AG04450 (cell line): ENCODE results near the gene KDM4F. TPM values are rescaled to one million over a fixed set of nuclear protein-coding genes. Genes with fewer than 3 reads are reported as not detected.

ENCODE experiments used
- CTCF ChIA-PET: fragments of 300-600, 350-600 bp; formaldehyde crosslinking; extraction: SDS; loops from one replicate; lab custom pipeline; 2022; ENCODE audit warnings: antibody characterized with exemption, inconsistent platforms; lab: Charles Lee
- POLR2A ChIA-PET: fragments of 350-600 bp; formaldehyde crosslinking; extraction: SDS; loops from one replicate; lab custom pipeline; 2021; ENCODE audit warnings: antibody characterized with exemption, inconsistent platforms; lab: Yijun Ruan, JAX
- DNase-seq: peaks from one replicate; pipeline ENCODE4 v3.0.0-alpha.2; 2011; ENCODE audit warnings: low read depth, low spot score
- H3K27ac ChIP-seq: one replicate; pipeline ENCODE4 v1.5.1; 2012; ENCODE audit warnings: low read depth, low read length, control low read depth
- H3K27me3 ChIP-seq: one replicate; pipeline ENCODE4 v1.6.0; 2012; ENCODE audit warnings: low read length; ENCODE audit not compliant: control insufficient read depth, insufficient read depth
- H3K4me3 ChIP-seq: 2 replicates; pipeline ENCODE4 v1.5.1; 2011; ENCODE audit warnings: mild to moderate bottlenecking, low read depth, low read length, control low read depth
- H3K9me3 ChIP-seq: 2 replicates; pipeline ENCODE4 v1.5.1; 2012; ENCODE audit warnings: low read length; ENCODE audit not compliant: control insufficient read depth, insufficient read depth
- CTCF ChIP-seq: IDR thresholded peaks from 2 replicates; pipeline ENCODE4 v1.5.1; 2011; ENCODE audit warnings: low read depth, low read length, control low read depth, inconsistent platforms
- polyA plus RNA-seq: library from polyadenylated mRNA; depleted of rRNA; stranded (reverse); fragments of >200 nt; gene quantifications from 2 replicates; pipeline ENCODE4 v1.2.3, GENCODE V29; 2011

The KDM4F gene
- polyA plus RNA-seq, 1 experiment: not detected

GRCh38 chr11:95074792-95075563, 25.8 kb downstream of the KDM4F start:
- no peak overlapping the region for H3K4me3 ChIP-seq
- no peak for DNase-seq
- ChIA-PET CTCF (interaction anchor here (1.4 kb wide), 3 partner anchors 15 to 77 kb away, joined by 3 to 9 read pairs (median 3); partner anchors contain the start of gene ENDOD1), POLR2A (interaction anchor here (1.1 kb wide), 1 partner anchor 15 kb away, joined by 4 read pairs; the partner anchor contains the start of gene ENDOD1)
- H3K27me3 ChIP-seq: no peaks in the 10 kb centered on the region
- no peak for TF ChIP-seq CTCF
- H3K27ac ChIP-seq: no peak overlapping the region
- no peaks in the 10 kb centered on the region for H3K9me3 ChIP-seq

- no peak for DNase-seq
- ChIA-PET CTCF (interaction anchor here (1.1 to 1.4 kb wide), 4 partner anchors 9 to 629 kb away, joined by 3 to 9 read pairs (median 4); partner anchors contain the start of gene ENDOD1), POLR2A (interaction anchor here (0.7 to 1.1 kb wide), 3 partner anchors 9 to 72 kb away, joined by 3 to 6 read pairs (median 4); partner anchors contain the start of genes ENDOD1 and SRSF8)
- Histone ChIP-seq H3K27ac (no peak overlapping the region), H3K27me3 (no peaks in the 10 kb centered on the region), H3K4me3 (no peak overlapping the region), H3K9me3 (no peaks in the 10 kb centered on the region)
- TF ChIP-seq CTCF: no peak
These were observed 27.2 kb downstream of the KDM4F start for GRCh38 chr11:95076416-95076815.

GRCh38 chr11:95076981-95077380, 27.8 kb downstream of the KDM4F start:
- DNase-seq: no peak
- Histone ChIP-seq H3K27ac (no peak overlapping the region), H3K27me3 (no peaks in the 10 kb centered on the region), H3K9me3 (no peaks in the 10 kb centered on the region), H3K4me3 (no peak overlapping the region)
- CTCF ChIA-PET: no interaction called here
- POLR2A ChIA-PET: no interaction called here
- TF ChIP-seq CTCF: no peak

GRCh38 chr11:95078526-95078925, 29.3 kb downstream of the KDM4F start:
- H3K27me3 ChIP-seq: no peaks in the 10 kb centered on the region
- TF ChIP-seq CTCF: no peak
- ChIA-PET CTCF (interaction anchor here (1.2 kb wide), 1 partner anchor 9 kb away, joined by 7 read pairs; no protein-coding TSS in a partner anchor), POLR2A (no interaction called here)
- DNase-seq: no peak
- H3K9me3 ChIP-seq: no peaks in the 10 kb centered on the region
- H3K4me3 ChIP-seq: no peak overlapping the region
- H3K27ac ChIP-seq: no peak overlapping the region

- DNase-seq: no peak
- CTCF ChIA-PET: interaction anchor here (1.0 to 2.5 kb wide), 4 partner anchors 10 to 14 kb away, joined by 3 to 7 read pairs (median 4); partner anchors contain the start of gene SRSF8
- TF ChIP-seq CTCF: no peak
- POLR2A ChIA-PET: interaction anchor here (0.7 kb wide), 1 partner anchor 8 kb away, joined by 4 read pairs; no protein-coding TSS in a partner anchor
- Histone ChIP-seq H3K27me3 (no peaks in the 10 kb centered on the region), H3K27ac (no peak overlapping the region), H3K4me3 (no peak overlapping the region), H3K9me3 (no peaks in the 10 kb centered on the region)
These were observed 31.8 kb downstream of the KDM4F start for GRCh38 chr11:95081010-95081409.
